ENCODE results near the gene LRRN2. TPM values are rescaled to one million over a fixed set of nuclear protein-coding genes. Genes with fewer than 3 reads are reported as not detected.

Gene LRRN2
- total RNA-seq, 1 experiment from 2014 or later: not detected

DNA sequence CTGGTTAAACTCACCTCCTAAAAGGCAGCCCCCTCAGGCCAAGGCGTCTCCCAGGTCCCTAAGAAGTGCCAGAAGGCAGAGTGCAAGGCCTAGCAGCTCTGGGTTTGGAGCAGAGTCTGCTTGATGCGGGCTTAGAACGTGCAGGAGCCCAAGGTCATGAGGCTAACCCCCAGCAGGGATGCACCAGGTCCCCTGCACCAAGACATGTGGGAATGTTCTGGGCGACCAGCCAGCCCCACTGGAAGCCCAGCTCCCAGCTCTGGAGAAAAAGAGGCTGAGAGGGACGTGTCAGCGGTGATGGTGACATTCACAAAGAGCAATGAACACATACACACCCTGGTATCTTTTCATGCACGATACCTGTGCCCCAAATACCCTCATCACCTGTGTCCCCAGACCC is 5.1 kb downstream of the LRRN2 start:
- Histone ChIP-seq H3K4me3 (ENCODE audit: low read depth, low read length) (no peak overlapping the region), H3K4me1 (no peaks in the 10 kb centered on the region), H3K36me3 (ENCODE audit: control insufficient read depth, insufficient read depth, low read length) (no peaks in the 10 kb centered on the region), H3K9me3 (no peaks in the 10 kb centered on the region), H3K27me3 (replicated peaks; ENCODE audit: control insufficient read depth, insufficient read depth, low read length) (no peaks in the 10 kb centered on the region)
- no TSS peak for BruUV-seq (replicated peaks)
- Mint-ChIP-seq H3K27ac (ENCODE audit: unreplicated experiment) (no peak overlapping the region), H3K36me3 (ENCODE audit: insufficient read depth, unreplicated experiment) (no peaks in the 10 kb centered on the region), H3K4me1 (ENCODE audit: low read depth, unreplicated experiment) (no peaks in the 10 kb centered on the region), H3K4me3 (ENCODE audit: unreplicated experiment) (no peak overlapping the region), H3K9me3 (ENCODE audit: unreplicated experiment) (no peaks in the 10 kb centered on the region), H3K27me3 (ENCODE audit: insufficient read depth, unreplicated experiment) (peaks cover 18% of the 10 kb centered on the region)
- ChIA-PET POLR2A (no interaction called here), CTCF (no interaction called here)
- intact Hi-C loops (cut with micrococcal nuclease; ENCODE audit: unreplicated experiment): no loop called here
- TF ChIP-seq, protein P1, sequence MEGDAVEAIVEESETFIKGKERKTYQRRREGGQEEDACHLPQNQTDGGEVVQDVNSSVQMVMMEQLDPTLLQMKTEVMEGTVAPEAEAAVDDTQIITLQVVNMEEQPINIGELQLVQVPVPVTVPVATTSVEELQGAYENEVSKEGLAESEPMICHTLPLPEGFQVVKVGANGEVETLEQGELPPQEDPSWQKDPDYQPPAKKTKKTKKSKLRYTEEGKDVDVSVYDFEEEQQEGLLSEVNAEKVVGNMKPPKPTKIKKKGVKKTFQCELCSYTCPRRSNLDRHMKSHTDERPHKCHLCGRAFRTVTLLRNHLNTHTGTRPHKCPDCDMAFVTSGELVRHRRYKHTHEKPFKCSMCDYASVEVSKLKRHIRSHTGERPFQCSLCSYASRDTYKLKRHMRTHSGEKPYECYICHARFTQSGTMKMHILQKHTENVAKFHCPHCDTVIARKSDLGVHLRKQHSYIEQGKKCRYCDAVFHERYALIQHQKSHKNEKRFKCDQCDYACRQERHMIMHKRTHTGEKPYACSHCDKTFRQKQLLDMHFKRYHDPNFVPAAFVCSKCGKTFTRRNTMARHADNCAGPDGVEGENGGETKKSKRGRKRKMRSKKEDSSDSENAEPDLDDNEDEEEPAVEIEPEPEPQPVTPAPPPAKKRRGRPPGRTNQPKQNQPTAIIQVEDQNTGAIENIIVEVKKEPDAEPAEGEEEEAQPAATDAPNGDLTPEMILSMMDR (IDR thresholded peaks at IDR 0.05; ENCODE audit: insufficient read depth in 1 of 2, low read depth in 1 of 2, low read length in 1 of 2, severe bottlenecking in 1 of 2, unreplicated experiment in 1 of 2): no peak
- DNase-seq: no peak

DNA sequence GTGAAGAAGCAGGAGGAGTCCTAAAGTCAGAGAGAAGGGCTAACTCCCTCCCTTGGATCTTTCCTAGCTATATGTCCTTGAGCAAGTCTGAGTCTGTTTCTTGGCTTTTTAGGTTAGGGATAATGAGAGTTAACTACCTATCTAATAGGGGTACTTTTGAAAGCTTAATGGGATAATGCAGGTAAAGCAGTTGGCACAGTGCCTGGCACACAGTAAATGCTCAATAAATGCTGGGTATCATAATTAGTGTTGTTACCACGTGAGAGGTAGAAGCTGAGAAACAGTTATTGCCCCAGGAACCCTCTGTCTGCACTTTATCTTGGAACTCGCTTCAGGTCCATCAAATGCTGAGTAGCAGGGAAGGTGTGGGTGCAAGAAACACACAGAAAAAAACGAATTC is 5.5 kb downstream of the LRRN2 start:
- no peak overlapping the region for H3K27ac Mint-ChIP-seq (ENCODE audit: unreplicated experiment)
- CTCF ChIA-PET: no interaction called here
- Histone ChIP-seq H3K27me3 (replicated peaks; ENCODE audit: control insufficient read depth, insufficient read depth, low read length) (no peaks in the 10 kb centered on the region), H3K36me3 (ENCODE audit: control insufficient read depth, insufficient read depth, low read length) (no peaks in the 10 kb centered on the region), H3K4me1 (no peaks in the 10 kb centered on the region), H3K4me3 (ENCODE audit: low read depth, low read length) (no peak overlapping the region), H3K9me3 (no peaks in the 10 kb centered on the region)
- peaks cover 18% of the 10 kb centered on the region for H3K27me3 Mint-ChIP-seq (ENCODE audit: insufficient read depth, unreplicated experiment)
- H3K36me3 Mint-ChIP-seq (ENCODE audit: insufficient read depth, unreplicated experiment): no peaks in the 10 kb centered on the region
- no TSS peak for BruUV-seq (replicated peaks)
- no peak overlapping the region for H3K4me3 Mint-ChIP-seq (ENCODE audit: unreplicated experiment)
- H3K9me3 Mint-ChIP-seq (ENCODE audit: unreplicated experiment): no peaks in the 10 kb centered on the region
- TF ChIP-seq, protein P1 (IDR thresholded peaks at IDR 0.05; ENCODE audit: insufficient read depth in 1 of 2, low read depth in 1 of 2, low read length in 1 of 2, severe bottlenecking in 1 of 2, unreplicated experiment in 1 of 2): no peak
- DNase-seq: no peak
- POLR2A ChIA-PET: no interaction called here
- no peaks in the 10 kb centered on the region for H3K4me1 Mint-ChIP-seq (ENCODE audit: low read depth, unreplicated experiment)
- intact Hi-C loops (cut with micrococcal nuclease; ENCODE audit: unreplicated experiment): no loop called here

DNA sequence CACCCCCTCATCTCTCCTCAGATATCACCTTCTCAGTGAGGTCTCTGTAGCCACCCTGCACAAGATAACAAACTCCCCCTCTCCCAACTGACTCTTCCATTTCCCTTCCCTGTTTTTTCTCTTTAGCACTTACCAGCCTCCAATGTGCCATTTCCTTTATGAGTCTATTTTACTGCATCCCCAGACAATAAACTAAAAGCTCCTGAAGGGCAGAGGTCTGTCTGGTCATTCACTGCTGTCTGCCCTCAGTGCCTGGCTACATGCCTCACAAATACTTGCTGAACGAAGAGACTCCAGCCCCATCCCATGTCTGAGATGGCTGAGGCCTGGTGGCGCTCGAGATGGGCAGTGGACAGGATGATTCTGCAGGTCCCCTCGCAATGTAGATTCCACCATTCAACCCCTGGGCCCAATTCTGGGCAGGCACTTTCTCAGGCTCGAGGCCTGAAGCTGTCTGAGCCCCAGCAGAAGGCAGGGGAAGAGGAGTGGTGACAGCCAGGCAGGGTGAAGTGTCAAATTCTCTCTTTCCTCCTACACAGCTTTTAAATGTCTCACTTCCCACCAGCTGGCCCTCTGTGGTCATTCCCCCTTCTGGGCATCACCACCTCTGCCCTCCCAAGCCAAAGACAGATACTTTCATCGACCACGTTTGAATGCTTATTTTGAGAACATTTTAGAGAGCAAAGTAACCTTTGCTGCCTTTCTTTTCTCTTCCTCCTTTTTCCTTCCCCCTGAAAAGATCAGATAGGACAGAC is 6.6 kb downstream of the LRRN2 start:
- Mint-ChIP-seq H3K27me3 (ENCODE audit: insufficient read depth, unreplicated experiment) (peaks cover 15% of the 10 kb centered on the region), H3K36me3 (ENCODE audit: insufficient read depth, unreplicated experiment) (no peaks in the 10 kb centered on the region), H3K4me3 (ENCODE audit: unreplicated experiment) (no peak overlapping the region), H3K4me1 (ENCODE audit: low read depth, unreplicated experiment) (no peaks in the 10 kb centered on the region), H3K27ac (ENCODE audit: unreplicated experiment) (no peak overlapping the region), H3K9me3 (ENCODE audit: unreplicated experiment) (no peaks in the 10 kb centered on the region)
- no TSS peak for BruUV-seq (replicated peaks)
- H3K36me3 ChIP-seq (ENCODE audit: control insufficient read depth, insufficient read depth, low read length): no peaks in the 10 kb centered on the region
- H3K4me1 ChIP-seq: no peaks in the 10 kb centered on the region
- H3K9me3 ChIP-seq: no peaks in the 10 kb centered on the region
- intact Hi-C loops (cut with micrococcal nuclease; ENCODE audit: unreplicated experiment): no loop called here
- ChIA-PET CTCF (no interaction called here), POLR2A (no interaction called here)
- DNase-seq: no peak
- TF ChIP-seq, protein P1 (IDR thresholded peaks at IDR 0.05; ENCODE audit: insufficient read depth in 1 of 2, low read depth in 1 of 2, low read length in 1 of 2, severe bottlenecking in 1 of 2, unreplicated experiment in 1 of 2): no peak
- no peaks in the 10 kb centered on the region for H3K27me3 ChIP-seq (replicated peaks; ENCODE audit: control insufficient read depth, insufficient read depth, low read length)
- no peak overlapping the region for H3K4me3 ChIP-seq (ENCODE audit: low read depth, low read length)

All from Caco-2 (cell line).